ENCODE results near the gene IDH3A. TPM values are rescaled to one million over a fixed set of nuclear protein-coding genes. Genes with fewer than 3 reads are reported as not detected.

The IDH3A gene
- total RNA-seq, 1 donor from 2014 or later, result 17.7 TPM

GRCh38 chr15:78200276-78200930, 51.2 kb downstream of the IDH3A start:
- TF ChIP-seq CTCF (IDR thresholded peaks at IDR 0.05), result no peak
- Histone ChIP-seq H3K9me3 (no peaks in the 10 kb centered on the region), H3K36me3 (no peaks in the 10 kb centered on the region), H3K27me3 (no peaks in the 10 kb centered on the region), H3K4me3 (no peak overlapping the region), H3K27ac (no peak overlapping the region), H3K4me1 (no peaks in the 10 kb centered on the region)
- peak in 1 of 2 donors; percentile 34 for DNase-seq (ENCODE audit: low spot score in 2 of 2)
- intact Hi-C loops (cut with DNase I), result no loop called here

- Histone ChIP-seq H3K27me3 (no peaks in the 10 kb centered on the region), H3K4me3 (no peak overlapping the region), H3K9me3 (no peaks in the 10 kb centered on the region), H3K4me1 (no peaks in the 10 kb centered on the region), H3K36me3 (no peaks in the 10 kb centered on the region), H3K27ac (no peak overlapping the region)
- TF ChIP-seq CTCF (IDR thresholded peaks at IDR 0.05), result no peak
- DNase-seq (ENCODE audit: low spot score in 2 of 2), result peak in 1 of 2 donors; percentile 39
- intact Hi-C loops (cut with DNase I), result no loop called here
Measured at GRCh38 chr15:78201281-78202190, 52.4 kb downstream of the IDH3A start.

GRCh38 chr15:78203346-78204225, 54.4 kb downstream of the IDH3A start:
- TF ChIP-seq CTCF (IDR thresholded peaks at IDR 0.05), result no peak
- Histone ChIP-seq H3K9me3 (no peaks in the 10 kb centered on the region), H3K4me3 (no peak overlapping the region), H3K27ac (no peak overlapping the region), H3K36me3 (no peaks in the 10 kb centered on the region), H3K4me1 (no peaks in the 10 kb centered on the region), H3K27me3 (no peaks in the 10 kb centered on the region)
- intact Hi-C loops (cut with DNase I), result no loop called here
- peak in 1 of 2 donors; percentile 41 for DNase-seq (ENCODE audit: low spot score in 2 of 2)

- H3K4me1 ChIP-seq, result no peaks in the 10 kb centered on the region
- no peaks in the 10 kb centered on the region for H3K9me3 ChIP-seq
- peak in 1 of 2 donors; percentile 43 for DNase-seq (ENCODE audit: low spot score in 2 of 2)
- TF ChIP-seq CTCF (IDR thresholded peaks at IDR 0.05), result no peak
- no peak overlapping the region for H3K27ac ChIP-seq
- H3K27me3 ChIP-seq, result no peaks in the 10 kb centered on the region
- H3K36me3 ChIP-seq, result no peaks in the 10 kb centered on the region
- no peak overlapping the region for H3K4me3 ChIP-seq
- intact Hi-C loops (cut with DNase I), result no loop called here
Measured at GRCh38 chr15:78204351-78205309, 55.5 kb downstream of the IDH3A start.
